GM19099 (cell line): ENCODE results near the gene MAX.
A peak's percentile ranks its signal among the peaks of the same experiment; 100 is the strongest.

Experiments used
- POLR2A ChIP-seq: IDR thresholded peaks from 3 replicates; pipeline ENCODE4 v1.6.1; 2011; ENCODE audit warnings: low read depth; ENCODE audit not compliant: insufficient read length; ENCODE audit errors: extremely low read depth

Gene MAX

GRCh38 chr14:65102441-65103149 is at the start of gene MAX:
MAX (minus strand) TSS chr14:65102517; CDS start chr14:65102339, 178 bp downstream.
- peak; percentile 78 for TF ChIP-seq POLR2A

- no peak for TF ChIP-seq POLR2A
Measured at GRCh38 chr14:65151609-65151956, 49.3 kb upstream of the MAX start.

GRCh38 chr14:65150898-65151608 is 48.7 kb upstream of the MAX start:
- TF ChIP-seq POLR2A, result no peak

GRCh38 chr14:65149116-65149515 is 46.8 kb upstream of the MAX start:
- no peak for TF ChIP-seq POLR2A

GRCh38 chr14:65144170-65144569 is 41.9 kb upstream of the MAX start:
- TF ChIP-seq POLR2A, result no peak

- no peak for TF ChIP-seq POLR2A
Measured at GRCh38 chr14:65142914-65143625, 40.8 kb upstream of the MAX start.

GRCh38 chr14:65142429-65142828 is 40.1 kb upstream of the MAX start:
- no peak for TF ChIP-seq POLR2A

GRCh38 chr14:65141523-65141922 is 39.2 kb upstream of the MAX start:
- no peak for TF ChIP-seq POLR2A

GRCh38 chr14:65137648-65138307 is 35.5 kb upstream of the MAX start:
- no peak for TF ChIP-seq POLR2A

GRCh38 chr14:65134651-65135579 is 32.6 kb upstream of the MAX start:
- TF ChIP-seq POLR2A, result no peak

GRCh38 chr14:65132855-65133254 is 30.5 kb upstream of the MAX start:
- TF ChIP-seq POLR2A, result no peak

GRCh38 chr14:65131301-65131701 is 29.0 kb upstream of the MAX start:
- TF ChIP-seq POLR2A, result no peak

- TF ChIP-seq POLR2A, result no peak
Measured at GRCh38 chr14:65128096-65128495, 25.8 kb upstream of the MAX start.
